ENCODE measurements around the gene DGLUCY.
"Not testable (repeated sequence)": the region's sequence is repeated elsewhere in the genome, so short reads cannot be mapped to it uniquely, and the experiment has no call there.

DGLUCY gene

DNA sequence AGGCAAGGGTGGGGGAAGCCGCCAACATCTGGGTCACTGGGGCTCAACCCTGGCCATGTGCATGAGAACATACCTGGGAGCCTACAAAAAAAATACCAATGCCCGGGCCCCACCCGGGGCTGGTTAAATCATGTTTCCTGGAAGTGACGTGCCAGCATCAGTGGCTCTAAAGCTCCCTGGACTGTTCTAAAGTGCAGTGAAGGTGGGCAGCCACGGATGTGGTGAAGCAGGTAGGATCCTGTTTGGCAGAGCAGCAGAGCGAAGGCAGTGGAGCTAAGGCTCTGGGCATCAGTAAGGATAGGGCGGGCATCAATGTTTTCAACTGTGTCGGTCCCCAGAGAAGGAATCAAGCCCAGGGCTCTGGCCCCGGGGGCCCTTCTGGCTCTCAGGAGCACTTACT is 131.2 kb downstream of the DGLUCY start:
- TF ChIP-seq ZC3H10 (CRISPR knock-in tag; IDR thresholded peaks at IDR 0.05) (no peak), PPARA (CRISPR knock-in tag; IDR thresholded peaks at IDR 0.05; ENCODE audit: borderline replicate concordance) (no peak), ISL1 (CRISPR knock-in tag; IDR thresholded peaks at IDR 0.05) (no peak), TOX (CRISPR knock-in tag; IDR thresholded peaks at IDR 0.05; ENCODE audit: borderline replicate concordance) (no peak), ESRRG (CRISPR knock-in tag; IDR thresholded peaks at IDR 0.05) (no peak), BACH2 (CRISPR knock-in tag; IDR thresholded peaks at IDR 0.05; ENCODE audit: borderline replicate concordance) (no peak), RARB (CRISPR knock-in tag; IDR thresholded peaks at IDR 0.05) (no peak), SNAI2 (CRISPR knock-in tag; IDR thresholded peaks at IDR 0.05) (no peak), ARNTL (CRISPR knock-in tag; IDR thresholded peaks at IDR 0.05; ENCODE audit: borderline replicate concordance, low read depth) (no peak), OSR1 (CRISPR knock-in tag; IDR thresholded peaks at IDR 0.05) (no peak)
- TF ChIP-seq, protein P1, sequence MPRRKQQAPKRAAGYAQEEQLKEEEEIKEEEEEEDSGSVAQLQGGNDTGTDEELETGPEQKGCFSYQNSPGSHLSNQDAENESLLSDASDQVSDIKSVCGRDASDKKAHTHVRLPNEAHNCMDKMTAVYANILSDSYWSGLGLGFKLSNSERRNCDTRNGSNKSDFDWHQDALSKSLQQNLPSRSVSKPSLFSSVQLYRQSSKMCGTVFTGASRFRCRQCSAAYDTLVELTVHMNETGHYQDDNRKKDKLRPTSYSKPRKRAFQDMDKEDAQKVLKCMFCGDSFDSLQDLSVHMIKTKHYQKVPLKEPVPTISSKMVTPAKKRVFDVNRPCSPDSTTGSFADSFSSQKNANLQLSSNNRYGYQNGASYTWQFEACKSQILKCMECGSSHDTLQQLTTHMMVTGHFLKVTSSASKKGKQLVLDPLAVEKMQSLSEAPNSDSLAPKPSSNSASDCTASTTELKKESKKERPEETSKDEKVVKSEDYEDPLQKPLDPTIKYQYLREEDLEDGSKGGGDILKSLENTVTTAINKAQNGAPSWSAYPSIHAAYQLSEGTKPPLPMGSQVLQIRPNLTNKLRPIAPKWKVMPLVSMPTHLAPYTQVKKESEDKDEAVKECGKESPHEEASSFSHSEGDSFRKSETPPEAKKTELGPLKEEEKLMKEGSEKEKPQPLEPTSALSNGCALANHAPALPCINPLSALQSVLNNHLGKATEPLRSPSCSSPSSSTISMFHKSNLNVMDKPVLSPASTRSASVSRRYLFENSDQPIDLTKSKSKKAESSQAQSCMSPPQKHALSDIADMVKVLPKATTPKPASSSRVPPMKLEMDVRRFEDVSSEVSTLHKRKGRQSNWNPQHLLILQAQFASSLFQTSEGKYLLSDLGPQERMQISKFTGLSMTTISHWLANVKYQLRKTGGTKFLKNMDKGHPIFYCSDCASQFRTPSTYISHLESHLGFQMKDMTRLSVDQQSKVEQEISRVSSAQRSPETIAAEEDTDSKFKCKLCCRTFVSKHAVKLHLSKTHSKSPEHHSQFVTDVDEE (CRISPR knock-in tag; IDR thresholded peaks at IDR 0.05), result no peak
- TF ChIP-seq, protein P2, sequence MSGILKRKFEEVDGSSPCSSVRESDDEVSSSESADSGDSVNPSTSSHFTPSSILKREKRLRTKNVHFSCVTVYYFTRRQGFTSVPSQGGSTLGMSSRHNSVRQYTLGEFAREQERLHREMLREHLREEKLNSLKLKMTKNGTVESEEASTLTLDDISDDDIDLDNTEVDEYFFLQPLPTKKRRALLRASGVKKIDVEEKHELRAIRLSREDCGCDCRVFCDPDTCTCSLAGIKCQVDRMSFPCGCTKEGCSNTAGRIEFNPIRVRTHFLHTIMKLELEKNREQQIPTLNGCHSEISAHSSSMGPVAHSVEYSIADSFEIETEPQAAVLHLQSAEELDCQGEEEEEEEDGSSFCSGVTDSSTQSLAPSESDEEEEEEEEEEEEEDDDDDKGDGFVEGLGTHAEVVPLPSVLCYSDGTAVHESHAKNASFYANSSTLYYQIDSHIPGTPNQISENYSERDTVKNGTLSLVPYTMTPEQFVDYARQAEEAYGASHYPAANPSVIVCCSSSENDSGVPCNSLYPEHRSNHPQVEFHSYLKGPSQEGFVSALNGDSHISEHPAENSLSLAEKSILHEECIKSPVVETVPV (CRISPR knock-in tag; IDR thresholded peaks at IDR 0.05), result no peak
- ATAC-seq, result no peak

DNA sequence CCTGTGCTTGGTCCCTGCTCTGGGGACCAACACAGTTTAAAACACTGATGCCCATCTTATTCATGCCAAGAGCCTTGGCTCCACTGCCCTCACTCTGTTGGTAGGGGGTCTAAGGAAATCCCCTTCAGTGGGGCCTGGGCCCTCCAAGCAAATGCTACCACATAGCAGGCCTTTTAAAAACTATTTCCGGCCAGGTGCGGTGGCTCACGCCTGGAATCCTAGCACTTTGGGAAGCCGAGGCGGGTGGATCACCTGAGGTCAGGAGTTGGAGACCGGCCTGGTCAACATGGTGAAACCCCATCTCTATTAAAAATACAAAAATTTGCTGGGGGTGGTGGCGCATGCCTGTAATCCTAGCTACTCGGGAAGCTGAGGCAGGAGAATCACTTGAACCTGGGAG is 131.7 kb downstream of the DGLUCY start:
- ATAC-seq, result not testable (repeated sequence)

DNA sequence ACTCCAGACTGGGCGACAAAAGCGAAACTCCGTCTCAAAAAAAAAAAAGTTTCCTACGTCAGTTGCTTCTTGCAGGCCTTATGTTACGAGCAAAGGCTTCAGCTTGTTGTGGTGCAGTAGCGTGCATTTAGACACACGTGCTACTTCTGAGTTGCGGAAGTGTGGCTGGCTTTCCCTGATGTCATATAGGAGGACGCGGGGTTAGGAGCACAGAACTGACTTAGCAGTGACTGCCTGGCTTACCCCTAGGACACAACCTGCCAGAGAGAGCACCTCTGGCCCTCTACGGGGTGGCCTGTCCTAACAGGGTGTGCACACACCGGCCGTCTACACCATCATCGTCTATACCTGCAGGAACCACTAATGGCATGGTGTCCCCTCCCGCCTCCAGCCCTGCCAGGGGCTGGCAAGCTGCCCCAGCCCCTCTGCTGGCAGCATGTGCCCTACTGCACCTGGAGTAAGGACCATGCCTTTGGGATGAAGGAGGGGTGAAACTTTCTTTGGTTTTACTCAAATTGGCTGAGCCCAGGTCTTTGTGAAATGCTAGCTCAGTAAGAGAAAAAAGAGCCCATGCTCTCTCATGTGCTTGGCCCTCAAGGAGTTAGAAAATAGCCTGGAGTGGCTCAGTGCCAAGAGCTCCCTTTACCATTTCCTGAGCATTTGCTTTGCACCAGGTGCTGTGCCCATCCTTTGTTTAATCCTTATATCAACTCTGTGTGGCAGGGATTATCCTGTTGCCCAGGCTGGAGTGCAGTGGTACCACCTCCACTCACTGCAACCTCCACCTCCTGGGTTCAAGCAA is 132.4 kb downstream of the DGLUCY start:
- ATAC-seq, result no peak

More for the DNA sequence above, 132.4 kb downstream of the DGLUCY start:
- no peak for TF ChIP-seq ZFP30 (CRISPR knock-in tag; IDR thresholded peaks at IDR 0.05)
- TF ChIP-seq ZFP3 (CRISPR knock-in tag; IDR thresholded peaks at IDR 0.05), result no peak
- TF ChIP-seq GLIS3 (CRISPR knock-in tag; IDR thresholded peaks at IDR 0.05), result no peak
- TF ChIP-seq CSDC2 (CRISPR knock-in tag; IDR thresholded peaks at IDR 0.05), result no peak
- TF ChIP-seq, protein P3, sequence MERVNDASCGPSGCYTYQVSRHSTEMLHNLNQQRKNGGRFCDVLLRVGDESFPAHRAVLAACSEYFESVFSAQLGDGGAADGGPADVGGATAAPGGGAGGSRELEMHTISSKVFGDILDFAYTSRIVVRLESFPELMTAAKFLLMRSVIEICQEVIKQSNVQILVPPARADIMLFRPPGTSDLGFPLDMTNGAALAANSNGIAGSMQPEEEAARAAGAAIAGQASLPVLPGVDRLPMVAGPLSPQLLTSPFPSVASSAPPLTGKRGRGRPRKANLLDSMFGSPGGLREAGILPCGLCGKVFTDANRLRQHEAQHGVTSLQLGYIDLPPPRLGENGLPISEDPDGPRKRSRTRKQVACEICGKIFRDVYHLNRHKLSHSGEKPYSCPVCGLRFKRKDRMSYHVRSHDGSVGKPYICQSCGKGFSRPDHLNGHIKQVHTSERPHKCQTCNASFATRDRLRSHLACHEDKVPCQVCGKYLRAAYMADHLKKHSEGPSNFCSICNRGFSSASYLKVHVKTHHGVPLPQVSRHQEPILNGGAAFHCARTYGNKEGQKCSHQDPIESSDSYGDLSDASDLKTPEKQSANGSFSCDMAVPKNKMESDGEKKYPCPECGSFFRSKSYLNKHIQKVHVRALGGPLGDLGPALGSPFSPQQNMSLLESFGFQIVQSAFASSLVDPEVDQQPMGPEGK (CRISPR knock-in tag; IDR thresholded peaks at IDR 0.05; ENCODE audit: borderline replicate concordance), result no peak
- no peak for TF ChIP-seq ZNF8 (CRISPR knock-in tag; IDR thresholded peaks at IDR 0.05)
- no peak for TF ChIP-seq TCF4 (CRISPR knock-in tag; IDR thresholded peaks at IDR 0.05; ENCODE audit: borderline replicate concordance)
- no peak for TF ChIP-seq PPARA (CRISPR knock-in tag; IDR thresholded peaks at IDR 0.05; ENCODE audit: borderline replicate concordance)
- TF ChIP-seq, protein P4, sequence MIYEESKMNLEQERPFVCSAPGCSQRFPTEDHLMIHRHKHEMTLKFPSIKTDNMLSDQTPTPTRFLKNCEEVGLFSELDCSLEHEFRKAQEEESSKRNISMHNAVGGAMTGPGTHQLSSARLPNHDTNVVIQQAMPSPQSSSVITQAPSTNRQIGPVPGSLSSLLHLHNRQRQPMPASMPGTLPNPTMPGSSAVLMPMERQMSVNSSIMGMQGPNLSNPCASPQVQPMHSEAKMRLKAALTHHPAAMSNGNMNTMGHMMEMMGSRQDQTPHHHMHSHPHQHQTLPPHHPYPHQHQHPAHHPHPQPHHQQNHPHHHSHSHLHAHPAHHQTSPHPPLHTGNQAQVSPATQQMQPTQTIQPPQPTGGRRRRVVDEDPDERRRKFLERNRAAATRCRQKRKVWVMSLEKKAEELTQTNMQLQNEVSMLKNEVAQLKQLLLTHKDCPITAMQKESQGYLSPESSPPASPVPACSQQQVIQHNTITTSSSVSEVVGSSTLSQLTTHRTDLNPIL (CRISPR knock-in tag; IDR thresholded peaks at IDR 0.05; ENCODE audit: low read depth), result no peak
- no peak for TF ChIP-seq ZC3H10 (CRISPR knock-in tag; IDR thresholded peaks at IDR 0.05)
- TF ChIP-seq, protein P5, sequence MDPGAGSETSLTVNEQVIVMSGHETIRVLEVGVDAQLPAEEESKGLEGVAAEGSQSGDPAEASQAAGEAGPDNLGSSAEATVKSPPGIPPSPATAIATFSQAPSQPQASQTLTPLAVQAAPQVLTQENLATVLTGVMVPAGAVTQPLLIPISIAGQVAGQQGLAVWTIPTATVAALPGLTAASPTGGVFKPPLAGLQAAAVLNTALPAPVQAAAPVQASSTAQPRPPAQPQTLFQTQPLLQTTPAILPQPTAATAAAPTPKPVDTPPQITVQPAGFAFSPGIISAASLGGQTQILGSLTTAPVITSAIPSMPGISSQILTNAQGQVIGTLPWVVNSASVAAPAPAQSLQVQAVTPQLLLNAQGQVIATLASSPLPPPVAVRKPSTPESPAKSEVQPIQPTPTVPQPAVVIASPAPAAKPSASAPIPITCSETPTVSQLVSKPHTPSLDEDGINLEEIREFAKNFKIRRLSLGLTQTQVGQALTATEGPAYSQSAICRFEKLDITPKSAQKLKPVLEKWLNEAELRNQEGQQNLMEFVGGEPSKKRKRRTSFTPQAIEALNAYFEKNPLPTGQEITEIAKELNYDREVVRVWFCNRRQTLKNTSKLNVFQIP (CRISPR knock-in tag; IDR thresholded peaks at IDR 0.05; ENCODE audit: borderline replicate concordance, low read depth), result no peak
- TF ChIP-seq BACH2 (CRISPR knock-in tag; IDR thresholded peaks at IDR 0.05; ENCODE audit: borderline replicate concordance), result no peak
- TF ChIP-seq TOX (CRISPR knock-in tag; IDR thresholded peaks at IDR 0.05; ENCODE audit: borderline replicate concordance), result no peak
- TF ChIP-seq ISL1 (CRISPR knock-in tag; IDR thresholded peaks at IDR 0.05), result no peak
- no peak for TF ChIP-seq RARB (CRISPR knock-in tag; IDR thresholded peaks at IDR 0.05)
- no peak for TF ChIP-seq ZNF70 (CRISPR knock-in tag; IDR thresholded peaks at IDR 0.05)

All from SK-N-SH treated with all-trans-retinoic acid at 6 μM for 48 hours (cell line).